HG03066 (cell line): ENCODE data around the gene VIL1.

Experiments used
- ATAC-seq: cut with Tn5 transposase; IDR thresholded peaks from one replicate; pipeline ENCODE4 v1.9.1; 2021; ENCODE audit warnings: low read depth; ENCODE audit not compliant: unreplicated experiment

Gene VIL1

GRCh38 chr2:218482651-218483050 is 63.7 kb downstream of the VIL1 start:
- no peak for ATAC-seq

GRCh38 chr2:218485986-218486667 is 67.2 kb downstream of the VIL1 start:
- no peak for ATAC-seq

GRCh38 chr2:218500501-218501060 is 81.7 kb downstream of the VIL1 start:
- ATAC-seq, result no peak

GRCh38 chr2:218501665-218502064 is 82.7 kb downstream of the VIL1 start:
- no peak for ATAC-seq
